ENCODE data around the gene WNT11.

Gene WNT11

GRCh38 chr11:76152086-76152681, 54.1 kb downstream of the WNT11 start:
- H3K4me3 ChIP-seq (replicated peaks in 1 of 2; ENCODE audit: low read depth in 2 of 2, low read length in 2 of 2): peak overlapping the region; percentile 26 to 50
- TF ChIP-seq, protein P1, sequence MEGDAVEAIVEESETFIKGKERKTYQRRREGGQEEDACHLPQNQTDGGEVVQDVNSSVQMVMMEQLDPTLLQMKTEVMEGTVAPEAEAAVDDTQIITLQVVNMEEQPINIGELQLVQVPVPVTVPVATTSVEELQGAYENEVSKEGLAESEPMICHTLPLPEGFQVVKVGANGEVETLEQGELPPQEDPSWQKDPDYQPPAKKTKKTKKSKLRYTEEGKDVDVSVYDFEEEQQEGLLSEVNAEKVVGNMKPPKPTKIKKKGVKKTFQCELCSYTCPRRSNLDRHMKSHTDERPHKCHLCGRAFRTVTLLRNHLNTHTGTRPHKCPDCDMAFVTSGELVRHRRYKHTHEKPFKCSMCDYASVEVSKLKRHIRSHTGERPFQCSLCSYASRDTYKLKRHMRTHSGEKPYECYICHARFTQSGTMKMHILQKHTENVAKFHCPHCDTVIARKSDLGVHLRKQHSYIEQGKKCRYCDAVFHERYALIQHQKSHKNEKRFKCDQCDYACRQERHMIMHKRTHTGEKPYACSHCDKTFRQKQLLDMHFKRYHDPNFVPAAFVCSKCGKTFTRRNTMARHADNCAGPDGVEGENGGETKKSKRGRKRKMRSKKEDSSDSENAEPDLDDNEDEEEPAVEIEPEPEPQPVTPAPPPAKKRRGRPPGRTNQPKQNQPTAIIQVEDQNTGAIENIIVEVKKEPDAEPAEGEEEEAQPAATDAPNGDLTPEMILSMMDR (IDR thresholded peaks at IDR 0.05; ENCODE audit: low read depth, low read length): peak; percentile 99
- DNase-seq (ENCODE audit: low read depth in 2 of 2): peak; percentile 81 to 87

DNA sequence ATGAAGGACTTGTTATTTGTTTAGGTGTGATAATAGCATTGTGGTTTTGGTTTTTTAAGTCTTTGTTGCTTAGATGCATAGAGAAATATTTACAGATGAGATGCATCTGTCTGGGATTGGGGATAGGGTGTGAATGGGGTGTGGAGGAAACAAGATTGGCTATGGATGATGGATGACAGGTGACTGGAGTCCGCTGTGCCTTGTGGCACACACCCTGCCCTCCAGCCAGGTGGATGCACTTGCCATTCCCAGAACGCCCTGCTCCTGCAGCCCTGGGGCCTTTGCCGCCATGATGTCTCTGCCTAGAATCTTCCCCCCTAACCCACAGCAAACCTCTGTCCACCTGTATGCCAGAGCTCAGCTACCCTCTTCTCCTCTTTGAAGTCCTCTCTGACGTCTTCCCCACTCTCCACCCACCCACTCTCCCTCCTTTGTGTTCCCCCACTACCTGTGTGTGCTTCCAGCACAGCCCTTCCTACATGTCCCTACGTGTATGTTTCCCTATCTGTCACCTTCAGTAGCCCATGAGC, 54.7 kb downstream of the WNT11 start:
- no peak overlapping the region for H3K4me3 ChIP-seq (replicated peaks in 1 of 2; ENCODE audit: low read depth in 2 of 2, low read length in 2 of 2)
- no peak for DNase-seq (ENCODE audit: low read depth in 2 of 2)
- TF ChIP-seq, protein P1 (IDR thresholded peaks at IDR 0.05; ENCODE audit: low read depth, low read length): no peak

DNA sequence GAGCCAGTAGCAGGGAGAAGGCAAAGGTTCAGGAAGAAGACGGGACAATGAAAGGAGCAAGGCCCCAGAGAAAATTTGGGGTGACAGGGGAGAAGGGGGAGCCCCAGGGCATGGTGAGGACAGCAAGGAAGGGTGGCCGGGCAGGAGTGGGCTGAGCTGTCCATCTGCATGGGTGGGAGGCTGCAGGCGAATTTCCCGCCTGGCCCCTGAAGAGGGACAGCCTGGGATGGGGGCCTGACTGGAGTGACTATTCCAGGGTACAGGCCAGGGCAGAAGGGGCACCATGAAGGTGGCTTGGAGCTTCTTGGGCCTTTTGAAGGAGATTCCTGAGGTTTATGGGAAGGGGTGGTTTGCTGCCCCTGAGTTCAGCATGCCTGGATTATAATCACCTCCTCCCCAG, 56.2 kb downstream of the WNT11 start:
- TF ChIP-seq, protein P1 (IDR thresholded peaks at IDR 0.05; ENCODE audit: low read depth, low read length): no peak
- no peak overlapping the region for H3K4me3 ChIP-seq (replicated peaks in 1 of 2; ENCODE audit: low read depth in 2 of 2, low read length in 2 of 2)
- DNase-seq (ENCODE audit: low read depth in 2 of 2): no peak

DNA sequence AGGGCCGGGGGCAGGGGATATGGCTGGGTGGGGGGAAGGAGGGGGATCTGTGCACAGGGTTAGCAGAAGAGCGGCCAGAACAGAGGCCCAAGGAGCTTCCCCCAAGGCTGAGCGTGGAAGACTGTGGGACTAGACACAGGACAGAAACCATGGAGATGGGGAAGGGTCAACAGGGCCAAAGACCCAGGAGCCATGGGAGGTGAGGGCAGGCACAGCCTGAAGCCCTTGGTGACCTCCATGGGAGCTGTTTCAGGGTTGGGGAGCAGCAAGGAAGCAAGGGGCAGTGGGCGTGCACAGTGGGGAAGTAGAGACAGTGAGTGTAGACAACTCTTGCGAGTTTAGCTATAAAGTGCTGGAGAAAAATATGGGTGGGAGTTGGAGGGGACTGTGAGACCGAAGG, 56.6 kb downstream of the WNT11 start:
- no peak overlapping the region for H3K4me3 ChIP-seq (replicated peaks in 1 of 2; ENCODE audit: low read depth in 2 of 2, low read length in 2 of 2)
- no peak for DNase-seq (ENCODE audit: low read depth in 2 of 2)
- TF ChIP-seq, protein P1 (IDR thresholded peaks at IDR 0.05; ENCODE audit: low read depth, low read length): no peak

DNA sequence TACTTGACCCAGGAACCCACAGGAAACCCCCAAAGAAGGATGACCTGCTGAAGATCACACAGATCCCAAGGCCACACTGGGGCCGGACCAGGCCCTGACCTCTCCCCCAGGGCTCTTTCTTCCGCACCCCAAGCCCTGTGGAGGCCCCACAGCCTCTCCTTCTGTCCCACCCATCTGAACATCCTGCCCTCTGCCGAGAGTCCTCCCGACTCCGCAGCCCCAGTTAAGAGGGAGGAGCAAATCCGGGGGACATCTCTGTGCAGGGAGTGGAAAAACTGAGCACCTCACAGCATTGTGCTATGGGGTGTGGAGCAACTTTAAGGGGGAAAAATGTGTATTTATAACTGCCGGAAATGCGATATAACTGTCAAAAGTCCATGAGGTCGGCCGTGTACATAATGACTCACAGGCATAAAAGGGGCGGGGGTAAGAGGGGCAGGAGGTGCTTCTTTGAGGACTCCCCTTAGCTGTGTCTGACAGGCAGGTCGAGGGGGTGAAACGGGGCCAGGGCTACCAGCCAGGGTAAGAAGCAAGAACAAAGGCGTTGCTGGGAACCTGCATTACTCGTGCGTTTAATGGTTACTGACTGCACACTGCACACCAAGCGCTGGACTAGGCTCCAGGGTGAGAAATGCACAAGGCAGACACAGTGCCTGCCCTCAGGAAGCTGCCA, 57.2 kb downstream of the WNT11 start:
- no peak for DNase-seq (ENCODE audit: low read depth in 2 of 2)
- TF ChIP-seq, protein P1 (IDR thresholded peaks at IDR 0.05; ENCODE audit: low read depth, low read length): no peak
- H3K4me3 ChIP-seq (replicated peaks in 1 of 2; ENCODE audit: low read depth in 2 of 2, low read length in 2 of 2): no peak overlapping the region

GRCh38 chr11:76148231-76148630, 58.1 kb downstream of the WNT11 start:
- H3K4me3 ChIP-seq (replicated peaks in 1 of 2; ENCODE audit: low read depth in 2 of 2, low read length in 2 of 2): no peak overlapping the region
- DNase-seq (ENCODE audit: low read depth in 2 of 2): no peak
- TF ChIP-seq, protein P1 (IDR thresholded peaks at IDR 0.05; ENCODE audit: low read depth, low read length): no peak
